ENCODE results near the gene RTP1.
"Not testable (repeated sequence)": the region's sequence is repeated elsewhere in the genome, so short reads cannot be mapped to it uniquely, and the experiment has no call there.

The RTP1 gene

GRCh38 chr3:187198490-187198889, 1.2 kb downstream of the RTP1 start:
- no peak for DNase-seq (ENCODE audit: low read depth)

- not testable (repeated sequence) for DNase-seq (ENCODE audit: low read depth)
Measured at GRCh38 chr3:187199463-187200050, 2.3 kb downstream of the RTP1 start.

GRCh38 chr3:187205683-187206082, 8.4 kb downstream of the RTP1 start:
- no peak for DNase-seq (ENCODE audit: low read depth)

GRCh38 chr3:187207062-187207461, 9.8 kb downstream of the RTP1 start:
- DNase-seq (ENCODE audit: low read depth), result no peak

- no peak for DNase-seq (ENCODE audit: low read depth)
Measured at GRCh38 chr3:187207624-187208023, 10.3 kb downstream of the RTP1 start.

- no peak for DNase-seq (ENCODE audit: low read depth)
Measured at GRCh38 chr3:187208159-187208558, 10.9 kb downstream of the RTP1 start.

GRCh38 chr3:187209491-187209890, 12.2 kb downstream of the RTP1 start:
- no peak for DNase-seq (ENCODE audit: low read depth)

- no peak for DNase-seq (ENCODE audit: low read depth)
Measured at GRCh38 chr3:187210091-187210490, 12.8 kb downstream of the RTP1 start.

GRCh38 chr3:187210545-187211327, 13.4 kb downstream of the RTP1 start:
- DNase-seq (ENCODE audit: low read depth), result no peak

GRCh38 chr3:187211532-187212195, 14.4 kb downstream of the RTP1 start:
- no peak for DNase-seq (ENCODE audit: low read depth)

GRCh38 chr3:187212196-187212545, 14.9 kb downstream of the RTP1 start:
- no peak for DNase-seq (ENCODE audit: low read depth)

- no peak for DNase-seq (ENCODE audit: low read depth)
Measured at GRCh38 chr3:187212705-187213104, 15.4 kb downstream of the RTP1 start.

GRCh38 chr3:187213616-187214015, 16.3 kb downstream of the RTP1 start:
- no peak for DNase-seq (ENCODE audit: low read depth)

GRCh38 chr3:187215460-187215859, 18.2 kb downstream of the RTP1 start:
- DNase-seq (ENCODE audit: low read depth), result no peak

- no peak for DNase-seq (ENCODE audit: low read depth)
Measured at GRCh38 chr3:187222801-187223200, 25.5 kb downstream of the RTP1 start.

- DNase-seq (ENCODE audit: low read depth), result no peak
Measured at GRCh38 chr3:187223799-187224198, 26.5 kb downstream of the RTP1 start.

- DNase-seq (ENCODE audit: low read depth), result no peak
Measured at GRCh38 chr3:187227658-187228258, 30.5 kb downstream of the RTP1 start.

- DNase-seq (ENCODE audit: low read depth), result no peak
Measured at GRCh38 chr3:187228740-187229139, 31.5 kb downstream of the RTP1 start.

- DNase-seq (ENCODE audit: low read depth), result no peak
Measured at GRCh38 chr3:187230011-187230410, 32.7 kb downstream of the RTP1 start.

GRCh38 chr3:187236962-187237361, 39.7 kb downstream of the RTP1 start:
- no peak for DNase-seq (ENCODE audit: low read depth)

GRCh38 chr3:187237741-187238140, 40.5 kb downstream of the RTP1 start:
- DNase-seq (ENCODE audit: low read depth), result no peak

- no peak for DNase-seq (ENCODE audit: low read depth)
Measured at GRCh38 chr3:187238239-187238638, 41.0 kb downstream of the RTP1 start.

GRCh38 chr3:187238835-187239234, 41.5 kb downstream of the RTP1 start:
- DNase-seq (ENCODE audit: low read depth), result not testable (repeated sequence)

Data from activated T-cell treated with anti-CD3 and anti-CD28 coated beads for 48 hours (primary cell).